Neural crest cell (in vitro differentiated cells): ENCODE results near the gene OR1E1. TPM values are rescaled to one million over a fixed set of nuclear protein-coding genes. Genes with fewer than 3 reads are reported as not detected.
"Not testable (repeated sequence)": the region's sequence is repeated elsewhere in the genome, so short reads cannot be mapped to it uniquely, and the experiment has no call there.

Experiments
- DNase-seq: peaks from one replicate; pipeline ENCODE4 v3.0.0; 2021; ENCODE audit warnings: low read depth, mixed read lengths, low spot score
- H3K27ac Mint-ChIP-seq: one replicate; pipeline ENCODE4 v1.8.0; 2021; ENCODE audit warnings: mild to moderate bottlenecking, mixed read lengths; ENCODE audit not compliant: unreplicated experiment
- H3K27me3 Mint-ChIP-seq: 2 replicates; pipeline ENCODE4 v1.8.0; 2021; ENCODE audit warnings: low read depth, mild to moderate bottlenecking, mixed read lengths
- H3K36me3 Mint-ChIP-seq: 2 replicates; pipeline ENCODE4 v1.8.0; 2021; ENCODE audit warnings: low read depth, mild to moderate bottlenecking, mixed read lengths
- H3K4me1 Mint-ChIP-seq: 2 replicates; pipeline ENCODE4 v1.8.0; 2021; ENCODE audit warnings: mixed read lengths
- H3K4me3 Mint-ChIP-seq: one replicate; pipeline ENCODE4 v1.8.0; 2021; ENCODE audit warnings: mild to moderate bottlenecking, mixed read lengths
- H3K9me3 Mint-ChIP-seq: 2 replicates; pipeline ENCODE4 v1.8.0; 2021; ENCODE audit warnings: mixed read lengths
- CTCF ChIP-seq: fragments of 200-600 bp; sonication (generic); conservative IDR thresholded peaks from 2 replicates; pipeline ENCODE4 v1.5.0; 2021; ENCODE audit warnings: antibody characterized with exemption, mild to moderate bottlenecking
- long read RNA-seq: library from polyadenylated mRNA; unstranded; transcript quantifications from one replicate; pipeline ENCODE4 v2.0.0, GENCODE V29; 2020
- total RNA-seq: library from RNA; stranded (reverse); gene quantifications from 2 replicates; pipeline ENCODE4 v1.2.1, GENCODE V29; 2021

OR1E1 gene
- total RNA-seq = not detected in 2 replicates
- long read RNA-seq = 0 reads

DNA sequence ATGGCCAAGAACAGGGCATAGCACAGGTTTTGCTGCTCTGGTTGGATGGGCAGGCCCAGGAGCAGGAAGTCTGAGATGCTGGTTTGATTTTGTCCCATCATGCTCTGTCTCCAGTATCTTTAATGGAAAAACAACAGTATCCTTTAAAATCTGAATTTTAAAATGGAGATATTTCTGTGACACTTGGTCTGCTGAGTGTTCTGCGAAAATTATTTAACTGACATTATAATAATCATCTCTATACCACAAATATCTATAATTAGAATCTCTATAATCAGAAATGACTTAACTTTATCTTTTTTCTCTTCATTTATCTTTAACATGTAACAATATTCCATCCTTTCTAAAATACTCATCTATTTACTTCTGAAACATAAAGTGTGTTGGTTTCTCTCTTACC lies at the start of gene OR1E1:
Gene OR1E1 (minus strand): TSS at position 101 of the 400 bp plus-strand sequence. CDS start 0 bp downstream, at position 101.
- TF ChIP-seq CTCF = no peak
- DNase-seq = no peak
- Mint-ChIP-seq H3K4me1 (no peaks in the 10 kb centered on the region), H3K27ac (no peak within 1 kb of the TSS), H3K36me3 (no peaks in the 10 kb centered on the region), H3K27me3 (peaks cover 46% of the 10 kb centered on the region), H3K4me3 (no peak within 1 kb of the TSS), H3K9me3 (peaks cover 6% of the 10 kb centered on the region)

GRCh38 chr17:3447625-3448024 lies 49.4 kb upstream of the OR1E1 start:
- Mint-ChIP-seq H3K36me3 (no peaks in the 10 kb centered on the region), H3K9me3 (peaks cover 3% of the 10 kb centered on the region), H3K27me3 (peaks cover 22% of the 10 kb centered on the region), H3K4me1 (no peaks in the 10 kb centered on the region), H3K4me3 (no peak overlapping the region), H3K27ac (no peak overlapping the region)
- TF ChIP-seq CTCF = no peak
- DNase-seq = no peak

DNA sequence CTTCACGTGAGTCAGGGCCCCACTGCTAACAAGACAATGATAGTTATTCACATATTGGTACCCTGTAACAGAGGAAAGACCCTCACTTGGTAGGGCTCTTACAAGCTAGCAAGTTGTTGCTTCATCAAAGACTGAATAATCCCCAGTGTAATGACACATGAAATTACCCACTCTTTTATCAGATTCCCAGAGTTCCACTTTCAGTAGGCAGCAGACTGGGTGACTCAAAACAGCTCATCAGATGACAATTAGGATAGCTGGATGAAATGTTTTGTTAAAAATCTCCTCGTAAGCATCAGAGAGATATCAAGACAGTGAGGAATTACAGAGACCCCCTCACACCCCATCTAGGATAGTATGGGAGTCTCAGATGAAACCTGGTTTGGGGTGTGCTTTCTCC lies 42.2 kb upstream of the OR1E1 start:
- H3K36me3 Mint-ChIP-seq = no peaks in the 10 kb centered on the region
- no peak for TF ChIP-seq CTCF
- H3K9me3 Mint-ChIP-seq = no peaks in the 10 kb centered on the region
- no peak overlapping the region for H3K27ac Mint-ChIP-seq
- no peaks in the 10 kb centered on the region for H3K4me1 Mint-ChIP-seq
- H3K4me3 Mint-ChIP-seq = no peak overlapping the region
- peaks cover 57% of the 10 kb centered on the region for H3K27me3 Mint-ChIP-seq
- DNase-seq = no peak

DNA sequence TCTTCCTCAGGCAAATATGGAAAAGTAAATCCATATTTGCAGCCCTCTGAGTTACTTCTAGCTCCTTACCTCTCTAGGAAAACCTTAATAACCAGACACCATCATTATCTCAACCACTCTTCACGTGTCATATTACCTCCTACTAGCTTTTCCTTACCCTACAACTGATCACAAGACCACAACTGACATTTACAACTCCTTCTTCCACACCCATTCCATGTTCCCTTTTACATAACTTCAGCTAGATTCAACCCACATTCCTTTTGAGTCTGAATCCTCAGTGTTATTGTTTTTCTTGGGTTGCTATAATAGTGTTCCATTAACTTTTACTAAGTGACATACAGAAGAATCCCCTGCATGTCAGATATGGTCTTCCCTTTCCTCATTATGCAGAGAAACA lies 40.2 kb upstream of the OR1E1 start:
- no peak overlapping the region for H3K4me3 Mint-ChIP-seq
- H3K36me3 Mint-ChIP-seq = no peaks in the 10 kb centered on the region
- no peaks in the 10 kb centered on the region for H3K4me1 Mint-ChIP-seq
- no peak overlapping the region for H3K27ac Mint-ChIP-seq
- peaks cover 55% of the 10 kb centered on the region for H3K27me3 Mint-ChIP-seq
- H3K9me3 Mint-ChIP-seq = no peaks in the 10 kb centered on the region
- TF ChIP-seq CTCF = no peak
- no peak for DNase-seq

DNA sequence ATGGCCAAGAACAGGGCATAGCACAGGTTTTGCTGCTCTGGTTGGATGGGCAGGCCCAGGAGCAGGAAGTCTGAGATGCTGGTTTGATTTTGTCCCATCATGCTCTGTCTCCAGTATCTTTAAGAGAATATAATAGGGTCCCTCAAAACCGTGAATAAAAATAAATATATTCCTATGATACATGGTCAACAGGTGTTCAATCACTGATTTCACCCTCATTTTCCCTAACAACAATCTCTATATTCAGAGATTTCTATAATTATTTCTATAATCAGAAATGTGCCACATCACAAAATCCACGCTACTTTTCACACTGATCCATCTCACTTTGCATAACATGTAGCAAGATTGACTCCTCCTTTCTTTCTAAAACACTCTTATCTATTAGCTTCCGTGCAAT lies 35.5 kb upstream of the OR1E1 start, which contains the start of gene OR1E2:
Gene OR1E2 (minus strand): TSS at position 101 of the 400 bp plus-strand sequence. CDS start 0 bp downstream, at position 101.
- Mint-ChIP-seq H3K4me3 (no peak within 1 kb of the TSS), H3K27ac (no peak within 1 kb of the TSS), H3K36me3 (no peaks in the 10 kb centered on the region), H3K27me3 (peaks cover 31% of the 10 kb centered on the region), H3K9me3 (peaks cover 15% of the 10 kb centered on the region), H3K4me1 (no peaks in the 10 kb centered on the region)
- DNase-seq = no peak
- TF ChIP-seq CTCF = no peak

DNA sequence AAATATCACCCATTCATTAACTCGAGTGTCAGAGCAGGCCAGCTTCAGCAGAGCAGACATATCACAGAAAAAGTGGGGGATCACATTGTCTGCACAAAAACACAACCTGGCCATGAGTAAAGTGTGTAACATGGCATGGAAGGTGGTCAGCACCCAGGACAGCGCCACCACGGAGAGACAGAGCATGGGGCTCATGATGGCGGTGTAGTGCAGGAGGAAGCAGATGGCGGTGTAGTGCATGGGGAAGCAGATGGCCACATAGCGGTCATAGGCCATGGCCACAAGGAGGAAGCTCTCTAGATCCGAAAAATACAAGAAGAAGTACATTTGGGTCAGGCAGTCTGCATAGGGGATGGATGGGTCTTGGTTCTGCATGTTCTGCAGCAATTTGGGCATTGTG lies 35.0 kb upstream of the OR1E1 start:
- H3K4me1 Mint-ChIP-seq, H3K36me3 Mint-ChIP-seq, H3K4me3 Mint-ChIP-seq, H3K27ac Mint-ChIP-seq: not testable (repeated sequence)
- H3K27me3 Mint-ChIP-seq = peaks cover 33% of the 10 kb centered on the region
- peaks cover 17% of the 10 kb centered on the region for H3K9me3 Mint-ChIP-seq
- DNase-seq = peak; percentile 6
